H1 (cell line): ENCODE results near the gene MAGI2.

Experiments
- BACH1 ChIP-seq: IDR thresholded peaks from 2 replicates; pipeline ENCODE4 v1.6.1; 2012; ENCODE audit warnings: low read length, improper control_type of control experiment
- POLR2A ChIP-seq, 2 experiments: IDR thresholded peaks; 1 replicate in 1 of 2; 2 replicates in 1 of 2; pipeline ENCODE4 v1.6.1; 2011; ENCODE audit warnings: low read depth in 2 of 2, low read length in 2 of 2, mild to moderate bottlenecking in 2 of 2; ENCODE audit errors: control extremely low read depth in 1 of 2
- RAD21 ChIP-seq, 2 experiments: IDR thresholded peaks in 1 of 2; conservative IDR thresholded peaks in 1 of 2; 2 replicates each; pipeline ENCODE4 v1.6.1; 2011; ENCODE audit warnings: low read depth in 2 of 2, low read length in 2 of 2, improper control_type of control experiment in 1 of 2, inconsistent platforms in 1 of 2, mild to moderate bottlenecking in 1 of 2, moderate library complexity in 1 of 2
- TF ChIP-seq, protein P1 (sequence below), 3 experiments: IDR thresholded peaks; 1 replicate in 2 of 3; 2 replicates in 1 of 3; pipeline versions ENCODE4 v1.5.1 to v1.6.1; 2011; ENCODE audit warnings: low read length in 3 of 3, mild to moderate bottlenecking in 3 of 3, inconsistent platforms in 2 of 3, low read depth in 1 of 3, moderate library complexity in 1 of 3; ENCODE audit not compliant: insufficient read depth in 1 of 3; ENCODE audit errors: control extremely low read depth in 1 of 3
- TF ChIP-seq, protein P2 (sequence below): IDR thresholded peaks from 2 replicates; pipeline ENCODE4 v1.6.1; 2011; ENCODE audit warnings: low read length, improper control_type of control experiment

- no peak for TF ChIP-seq BACH1
- TF ChIP-seq POLR2A (IDR thresholded peaks at IDR 0.05; ENCODE audit: control extremely low read depth in 1 of 2, low read depth in 2 of 2, low read length in 2 of 2), result no peak
- TF ChIP-seq, protein P1, sequence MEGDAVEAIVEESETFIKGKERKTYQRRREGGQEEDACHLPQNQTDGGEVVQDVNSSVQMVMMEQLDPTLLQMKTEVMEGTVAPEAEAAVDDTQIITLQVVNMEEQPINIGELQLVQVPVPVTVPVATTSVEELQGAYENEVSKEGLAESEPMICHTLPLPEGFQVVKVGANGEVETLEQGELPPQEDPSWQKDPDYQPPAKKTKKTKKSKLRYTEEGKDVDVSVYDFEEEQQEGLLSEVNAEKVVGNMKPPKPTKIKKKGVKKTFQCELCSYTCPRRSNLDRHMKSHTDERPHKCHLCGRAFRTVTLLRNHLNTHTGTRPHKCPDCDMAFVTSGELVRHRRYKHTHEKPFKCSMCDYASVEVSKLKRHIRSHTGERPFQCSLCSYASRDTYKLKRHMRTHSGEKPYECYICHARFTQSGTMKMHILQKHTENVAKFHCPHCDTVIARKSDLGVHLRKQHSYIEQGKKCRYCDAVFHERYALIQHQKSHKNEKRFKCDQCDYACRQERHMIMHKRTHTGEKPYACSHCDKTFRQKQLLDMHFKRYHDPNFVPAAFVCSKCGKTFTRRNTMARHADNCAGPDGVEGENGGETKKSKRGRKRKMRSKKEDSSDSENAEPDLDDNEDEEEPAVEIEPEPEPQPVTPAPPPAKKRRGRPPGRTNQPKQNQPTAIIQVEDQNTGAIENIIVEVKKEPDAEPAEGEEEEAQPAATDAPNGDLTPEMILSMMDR (IDR thresholded peaks at IDR 0.05; ENCODE audit: control extremely low read depth in 1 of 3, insufficient read depth in 1 of 3, low read depth in 1 of 3, low read length in 3 of 3), result no peak
- TF ChIP-seq RAD21 (IDR thresholded peaks at IDR 0.05 in 1 of 2, conservative IDR thresholded peaks at IDR 0.05 in 1 of 2; ENCODE audit: low read depth in 2 of 2, low read length in 2 of 2), result no peak
- TF ChIP-seq, protein P2, sequence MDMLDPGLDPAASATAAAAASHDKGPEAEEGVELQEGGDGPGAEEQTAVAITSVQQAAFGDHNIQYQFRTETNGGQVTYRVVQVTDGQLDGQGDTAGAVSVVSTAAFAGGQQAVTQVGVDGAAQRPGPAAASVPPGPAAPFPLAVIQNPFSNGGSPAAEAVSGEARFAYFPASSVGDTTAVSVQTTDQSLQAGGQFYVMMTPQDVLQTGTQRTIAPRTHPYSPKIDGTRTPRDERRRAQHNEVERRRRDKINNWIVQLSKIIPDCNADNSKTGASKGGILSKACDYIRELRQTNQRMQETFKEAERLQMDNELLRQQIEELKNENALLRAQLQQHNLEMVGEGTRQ, result no peak
Observed at GRCh38 chr7:78148166-78148894, 1305.1 kb downstream of the MAGI2 start.
